ENCODE data around the gene PRPF31. TPM values are rescaled to one million over a fixed set of nuclear protein-coding genes. Genes with fewer than 3 reads are reported as not detected.

Gene PRPF31
- total and polyA plus RNA-seq, 4 donors, result 33.8 to 71.2 (median 45.9) TPM

GRCh38 chr19:54102421-54103169 is 13.0 kb upstream of the PRPF31 start, which contains the start of gene NDUFA3:
NDUFA3 (plus strand) TSS chr19:54102855; CDS start chr19:54102879, 24 bp downstream.
- Histone ChIP-seq H3K36me3 (ENCODE audit: control insufficient read depth in 1 of 2, insufficient read depth in 2 of 2, low read length in 1 of 2) (no peaks in the 10 kb centered on the region), H3K4me1 (ENCODE audit: control insufficient read depth in 1 of 2, insufficient read depth in 2 of 2, low read length in 2 of 2) (peaks cover 0 to 2% of the 10 kb centered on the region in 2 donors), H3K4me3 (ENCODE audit: low read length in 2 of 2) (peak within 1 kb of the TSS; percentile 13 to 47), H3K9me3 (ENCODE audit: control insufficient read depth, low read length) (no peaks in the 10 kb centered on the region), H3K27ac (ENCODE audit: low read depth in 1 of 2, low read length in 2 of 2) (no peak within 1 kb of the TSS), H3K27me3 (ENCODE audit: control insufficient read depth in 1 of 2, insufficient read depth in 2 of 2, low read length in 1 of 2) (no peaks in the 10 kb centered on the region)
- ATAC-seq (ENCODE audit: low FRiP score) (peak; percentile 100), DNase-seq (peak; percentile 99)
- 3% methylated on average over 51 to 54 of the region's 54 CpGs for WGBS, 2 donors
- intact Hi-C loops (cut with DNase I), result loop anchor here in 1 of 2 donors (10.0 kb wide), 1 partner anchor 258 kb away; no protein-coding TSS in a partner anchor

GRCh38 chr19:54104998-54105715 is 10.4 kb upstream of the PRPF31 start:
- no peak overlapping the region for H3K4me3 ChIP-seq (ENCODE audit: low read length in 2 of 2)
- peak; percentile 42 to 56 for DNase-seq
- peaks cover 0 to 2% of the 10 kb centered on the region in 2 donors for H3K36me3 ChIP-seq (ENCODE audit: control insufficient read depth in 1 of 2, insufficient read depth in 2 of 2, low read length in 1 of 2)
- no peaks in the 10 kb centered on the region for H3K9me3 ChIP-seq (ENCODE audit: control insufficient read depth, low read length)
- H3K27me3 ChIP-seq (ENCODE audit: control insufficient read depth in 1 of 2, insufficient read depth in 2 of 2, low read length in 1 of 2), result no peaks in the 10 kb centered on the region
- WGBS, 2 donors, result 87 to 90% methylated on average over 11 of the region's 11 CpGs
- intact Hi-C loops (cut with DNase I), result loop anchor here in 1 of 2 donors (10.0 kb wide), 1 partner anchor 260 kb away; no protein-coding TSS in a partner anchor
- H3K4me1 ChIP-seq (ENCODE audit: control insufficient read depth in 1 of 2, insufficient read depth in 2 of 2, low read length in 2 of 2), result peaks cover 0 to 2% of the 10 kb centered on the region in 2 donors
- ATAC-seq (ENCODE audit: low FRiP score), result no peak
- H3K27ac ChIP-seq (ENCODE audit: low read depth in 1 of 2, low read length in 2 of 2), result no peak overlapping the region

GRCh38 chr19:54105796-54106195 is 9.8 kb upstream of the PRPF31 start:
- 94 to 95% methylated on average over 10 of the region's 10 CpGs for WGBS, 2 donors
- no peak for ATAC-seq (ENCODE audit: low FRiP score)
- intact Hi-C loops (cut with DNase I), result loop anchor here in 1 of 2 donors (10.0 kb wide), 1 partner anchor 261 kb away; no protein-coding TSS in a partner anchor
- Histone ChIP-seq H3K27me3 (ENCODE audit: control insufficient read depth in 1 of 2, insufficient read depth in 2 of 2, low read length in 1 of 2) (no peaks in the 10 kb centered on the region), H3K36me3 (ENCODE audit: control insufficient read depth in 1 of 2, insufficient read depth in 2 of 2, low read length in 1 of 2) (peaks cover 0 to 2% of the 10 kb centered on the region in 2 donors), H3K4me1 (ENCODE audit: control insufficient read depth in 1 of 2, insufficient read depth in 2 of 2, low read length in 2 of 2) (peaks cover 0 to 2% of the 10 kb centered on the region in 2 donors), H3K27ac (ENCODE audit: low read depth in 1 of 2, low read length in 2 of 2) (no peak overlapping the region), H3K4me3 (ENCODE audit: low read length in 2 of 2) (no peak overlapping the region), H3K9me3 (ENCODE audit: control insufficient read depth, low read length) (no peaks in the 10 kb centered on the region)
- DNase-seq, result peak in 1 of 2 donors; percentile 10

- H3K27ac ChIP-seq (ENCODE audit: low read depth in 1 of 2, low read length in 2 of 2), result no peak overlapping the region
- DNase-seq (peak in 1 of 2 donors; percentile 39), ATAC-seq (ENCODE audit: low FRiP score) (no peak)
- H3K9me3 ChIP-seq (ENCODE audit: control insufficient read depth, low read length), result no peaks in the 10 kb centered on the region
- H3K4me1 ChIP-seq (ENCODE audit: control insufficient read depth in 1 of 2, insufficient read depth in 2 of 2, low read length in 2 of 2), result peaks cover 0 to 2% of the 10 kb centered on the region in 2 donors
- intact Hi-C loops (cut with DNase I), result loop anchor here in 1 of 2 donors (10.0 kb wide), 1 partner anchor 262 kb away; no protein-coding TSS in a partner anchor
- H3K27me3 ChIP-seq (ENCODE audit: control insufficient read depth in 1 of 2, insufficient read depth in 2 of 2, low read length in 1 of 2), result no peaks in the 10 kb centered on the region
- WGBS, 2 donors, result 74 to 76% methylated on average over 15 of the region's 15 CpGs
- no peak overlapping the region for H3K4me3 ChIP-seq (ENCODE audit: low read length in 2 of 2)
- peaks cover 0 to 2% of the 10 kb centered on the region in 2 donors for H3K36me3 ChIP-seq (ENCODE audit: control insufficient read depth in 1 of 2, insufficient read depth in 2 of 2, low read length in 1 of 2)
Observed at GRCh38 chr19:54106716-54107115, 8.8 kb upstream of the PRPF31 start.

GRCh38 chr19:54107876-54108490 is 7.6 kb upstream of the PRPF31 start:
- Histone ChIP-seq H3K27ac (ENCODE audit: low read depth in 1 of 2, low read length in 2 of 2) (no peak overlapping the region), H3K36me3 (ENCODE audit: control insufficient read depth in 1 of 2, insufficient read depth in 2 of 2, low read length in 1 of 2) (peaks cover 0 to 2% of the 10 kb centered on the region in 2 donors)
- WGBS, 2 donors, result 80 to 84% methylated on average over 20 to 21 of the region's 21 CpGs

GRCh38 chr19:54108496-54108895 is 7.1 kb upstream of the PRPF31 start:
- peaks cover 0 to 2% of the 10 kb centered on the region in 2 donors for H3K36me3 ChIP-seq (ENCODE audit: control insufficient read depth in 1 of 2, insufficient read depth in 2 of 2, low read length in 1 of 2)
- DNase-seq (no peak), ATAC-seq (ENCODE audit: low FRiP score) (no peak)
- no peak overlapping the region for H3K27ac ChIP-seq (ENCODE audit: low read depth in 1 of 2, low read length in 2 of 2)
- intact Hi-C loops (cut with DNase I), result loop anchor here in 1 of 2 donors (10.0 kb wide), 1 partner anchor 264 kb away; no protein-coding TSS in a partner anchor
- H3K4me3 ChIP-seq (ENCODE audit: low read length in 2 of 2), result no peak overlapping the region
- no peaks in the 10 kb centered on the region for H3K9me3 ChIP-seq (ENCODE audit: control insufficient read depth, low read length)
- WGBS, 2 donors, result 74 to 81% methylated on average over 7 of the region's 7 CpGs
- peaks cover 0 to under 1% of the 10 kb centered on the region in 2 donors for H3K4me1 ChIP-seq (ENCODE audit: control insufficient read depth in 1 of 2, insufficient read depth in 2 of 2, low read length in 2 of 2)
- H3K27me3 ChIP-seq (ENCODE audit: control insufficient read depth in 1 of 2, insufficient read depth in 2 of 2, low read length in 1 of 2), result no peaks in the 10 kb centered on the region

More at GRCh38 chr19:54107876-54108490, 7.6 kb upstream of the PRPF31 start:
- intact Hi-C loops (cut with DNase I), result loop anchor here in 1 of 2 donors (10.0 kb wide), 1 partner anchor 263 kb away; no protein-coding TSS in a partner anchor
- peaks cover 0 to 2% of the 10 kb centered on the region in 2 donors for H3K4me1 ChIP-seq (ENCODE audit: control insufficient read depth in 1 of 2, insufficient read depth in 2 of 2, low read length in 2 of 2)
- H3K4me3 ChIP-seq (ENCODE audit: low read length in 2 of 2), result no peak overlapping the region
- ATAC-seq (ENCODE audit: low FRiP score) (no peak), DNase-seq (peak; percentile 40 to 67)
- no peaks in the 10 kb centered on the region for H3K9me3 ChIP-seq (ENCODE audit: control insufficient read depth, low read length)
- H3K27me3 ChIP-seq (ENCODE audit: control insufficient read depth in 1 of 2, insufficient read depth in 2 of 2, low read length in 1 of 2), result no peaks in the 10 kb centered on the region

GRCh38 chr19:54109651-54110050 is 5.9 kb upstream of the PRPF31 start:
- peak in 1 of 2 donors; percentile 48 for DNase-seq
- Histone ChIP-seq H3K9me3 (ENCODE audit: control insufficient read depth, low read length) (no peaks in the 10 kb centered on the region), H3K27ac (ENCODE audit: low read depth in 1 of 2, low read length in 2 of 2) (no peak overlapping the region), H3K4me3 (ENCODE audit: low read length in 2 of 2) (no peak overlapping the region), H3K36me3 (ENCODE audit: control insufficient read depth in 1 of 2, insufficient read depth in 2 of 2, low read length in 1 of 2) (peaks cover 0 to 2% of the 10 kb centered on the region in 2 donors), H3K27me3 (ENCODE audit: control insufficient read depth in 1 of 2, insufficient read depth in 2 of 2, low read length in 1 of 2) (no peaks in the 10 kb centered on the region), H3K4me1 (ENCODE audit: control insufficient read depth in 1 of 2, insufficient read depth in 2 of 2, low read length in 2 of 2) (no peaks in the 10 kb centered on the region)
- no peak for ATAC-seq (ENCODE audit: low FRiP score)
- intact Hi-C loops (cut with DNase I), result loop anchor here (10.0 kb wide), 2 partner anchors 245 to 265 kb away; partner anchors contain the start of gene MYADM (in 1 of the 2)
- WGBS, 2 donors, result 66 to 77% methylated on average over 6 of the region's 6 CpGs

Data from aorta (tissue), 5 donors.